ENCODE measurements around the gene TXNRD2. TPM values are rescaled to one million over a fixed set of nuclear protein-coding genes. Genes with fewer than 3 reads are reported as not detected.

The TXNRD2 gene
- total RNA-seq, 1 donor: 19.5 TPM

- H3K9me3 ChIP-seq (ENCODE audit: low read depth, low read length): no peaks in the 10 kb centered on the region
- peak; percentile 95 for DNase-seq (ENCODE audit: insufficient read length, low spot score, missing footprints)
- H3K27ac ChIP-seq (ENCODE audit: low read depth, low read length): peak overlapping the region; percentile 33
- H3K79me2 ChIP-seq (ENCODE audit: insufficient read depth, low read length): peaks cover 9% of the 10 kb centered on the region
- H3K4me3 ChIP-seq (ENCODE audit: insufficient read depth, low read length): no peak overlapping the region
- no peaks in the 10 kb centered on the region for H4K20me1 ChIP-seq (ENCODE audit: insufficient read depth, low read length)
- H3K4me2 ChIP-seq (ENCODE audit: insufficient read depth, low read length): no peak overlapping the region
- no peaks in the 10 kb centered on the region for H3K27me3 ChIP-seq (ENCODE audit: insufficient read depth, low read length)
- H3K36me3 ChIP-seq (ENCODE audit: insufficient read depth, low read length): peaks cover 5% of the 10 kb centered on the region
- no peak overlapping the region for H2AFZ ChIP-seq (ENCODE audit: low read length)
- H3K4me1 ChIP-seq (ENCODE audit: insufficient read depth, low read length): peaks cover 51% of the 10 kb centered on the region
- no peak for TF ChIP-seq CTCF (IDR thresholded peaks at IDR 0.05; ENCODE audit: extremely low read depth, low read depth, low read length)
Measured at GRCh38 chr22:19875531-19876313, 65.9 kb downstream of the TXNRD2 start.

- H3K27ac ChIP-seq (ENCODE audit: low read depth, low read length): no peak overlapping the region
- H3K79me2 ChIP-seq (ENCODE audit: insufficient read depth, low read length): peaks cover 3% of the 10 kb centered on the region
- H3K4me3 ChIP-seq (ENCODE audit: insufficient read depth, low read length): no peak overlapping the region
- no peaks in the 10 kb centered on the region for H4K20me1 ChIP-seq (ENCODE audit: insufficient read depth, low read length)
- H3K4me2 ChIP-seq (ENCODE audit: insufficient read depth, low read length): no peak overlapping the region
- H2AFZ ChIP-seq (ENCODE audit: low read length): no peak overlapping the region
- no peaks in the 10 kb centered on the region for H3K9me3 ChIP-seq (ENCODE audit: low read depth, low read length)
- peak; percentile 65 for DNase-seq (ENCODE audit: insufficient read length, low spot score, missing footprints)
- peaks cover under 1% of the 10 kb centered on the region for H3K36me3 ChIP-seq (ENCODE audit: insufficient read depth, low read length)
- peaks cover 45% of the 10 kb centered on the region for H3K4me1 ChIP-seq (ENCODE audit: insufficient read depth, low read length)
- H3K27me3 ChIP-seq (ENCODE audit: insufficient read depth, low read length): no peaks in the 10 kb centered on the region
- TF ChIP-seq CTCF (IDR thresholded peaks at IDR 0.05; ENCODE audit: extremely low read depth, low read depth, low read length): no peak
Measured at GRCh38 chr22:19875061-19875530, 66.5 kb downstream of the TXNRD2 start.

- H3K9me3 ChIP-seq (ENCODE audit: low read depth, low read length): no peaks in the 10 kb centered on the region
- peaks cover 39% of the 10 kb centered on the region for H3K4me1 ChIP-seq (ENCODE audit: insufficient read depth, low read length)
- H3K27me3 ChIP-seq (ENCODE audit: insufficient read depth, low read length): no peaks in the 10 kb centered on the region
- H3K4me2 ChIP-seq (ENCODE audit: insufficient read depth, low read length): no peak overlapping the region
- H3K27ac ChIP-seq (ENCODE audit: low read depth, low read length): no peak overlapping the region
- no peak overlapping the region for H2AFZ ChIP-seq (ENCODE audit: low read length)
- H3K79me2 ChIP-seq (ENCODE audit: insufficient read depth, low read length): no peaks in the 10 kb centered on the region
- H3K36me3 ChIP-seq (ENCODE audit: insufficient read depth, low read length): no peaks in the 10 kb centered on the region
- no peak overlapping the region for H3K4me3 ChIP-seq (ENCODE audit: insufficient read depth, low read length)
- peak; percentile 65 for DNase-seq (ENCODE audit: insufficient read length, low spot score, missing footprints)
- no peak for TF ChIP-seq CTCF (IDR thresholded peaks at IDR 0.05; ENCODE audit: extremely low read depth, low read depth, low read length)
- no peaks in the 10 kb centered on the region for H4K20me1 ChIP-seq (ENCODE audit: insufficient read depth, low read length)
Measured at GRCh38 chr22:19874307-19875060, 67.1 kb downstream of the TXNRD2 start.

DNA sequence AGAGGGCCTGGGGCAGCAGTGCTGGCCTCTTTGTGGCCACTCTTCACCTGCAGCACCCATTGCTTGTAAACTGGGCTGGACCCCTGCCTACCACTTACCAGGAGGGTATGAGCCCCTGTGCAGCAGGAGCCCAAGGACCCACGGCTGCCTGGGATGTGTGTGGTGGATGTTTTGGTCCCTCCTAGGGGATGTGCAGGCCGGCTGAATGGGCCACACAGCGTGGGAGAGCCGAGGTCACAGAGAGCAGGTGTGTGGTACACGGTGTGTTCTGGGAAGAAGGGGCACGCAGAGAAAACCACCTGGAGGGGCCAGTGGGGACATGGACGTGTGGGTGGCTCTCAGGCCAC, 67.7 kb downstream of the TXNRD2 start:
- TF ChIP-seq CTCF (IDR thresholded peaks at IDR 0.05; ENCODE audit: extremely low read depth, low read depth, low read length): no peak
- H3K9me3 ChIP-seq (ENCODE audit: low read depth, low read length): no peaks in the 10 kb centered on the region
- peak; percentile 68 for DNase-seq (ENCODE audit: insufficient read length, low spot score, missing footprints)
- no peaks in the 10 kb centered on the region for H3K79me2 ChIP-seq (ENCODE audit: insufficient read depth, low read length)
- no peaks in the 10 kb centered on the region for H4K20me1 ChIP-seq (ENCODE audit: insufficient read depth, low read length)
- H3K36me3 ChIP-seq (ENCODE audit: insufficient read depth, low read length): no peaks in the 10 kb centered on the region
- H3K27me3 ChIP-seq (ENCODE audit: insufficient read depth, low read length): no peaks in the 10 kb centered on the region
- no peak overlapping the region for H3K4me3 ChIP-seq (ENCODE audit: insufficient read depth, low read length)
- H3K4me1 ChIP-seq (ENCODE audit: insufficient read depth, low read length): peaks cover 35% of the 10 kb centered on the region
- H3K27ac ChIP-seq (ENCODE audit: low read depth, low read length): no peak overlapping the region
- no peak overlapping the region for H2AFZ ChIP-seq (ENCODE audit: low read length)
- H3K4me2 ChIP-seq (ENCODE audit: insufficient read depth, low read length): peak overlapping the region; percentile 32

All from osteoblast (primary cell).